HepG2 (cell line): ENCODE results near the gene MYOM1. TPM values are rescaled to one million over a fixed set of nuclear protein-coding genes. Genes with fewer than 3 reads are reported as not detected.

Experiments used
- CCAR2 ChIP-seq: fragments of 200-400 bp; formaldehyde crosslinking; optimal IDR thresholded peaks from 2 replicates; pipeline ENCODE3; 2018; ENCODE audit warnings: low read depth, mild to moderate bottlenecking, low read length, moderate library complexity
- CTCF ChIP-seq: sonication (generic); formaldehyde crosslinking; IDR thresholded peaks from 2 replicates; pipeline ENCODE4 v1.5.0; 2020; ENCODE audit warnings: mild to moderate bottlenecking, missing genetic modification reagents, moderate library complexity
- FOSL2 ChIP-seq: sonication (generic); formaldehyde crosslinking; IDR thresholded peaks from 2 replicates; pipeline ENCODE4 v1.4.0; 2020; ENCODE audit warnings: missing genetic modification reagents
- ISL2 ChIP-seq: sonication (generic); formaldehyde crosslinking; IDR thresholded peaks from 2 replicates; pipeline ENCODE4 v1.5.0; 2020; ENCODE audit warnings: missing genetic modification reagents
- KLF12 ChIP-seq: sonication (generic); formaldehyde crosslinking; IDR thresholded peaks from 2 replicates; pipeline ENCODE4 v1.4.0; 2020; ENCODE audit warnings: missing genetic modification reagents, borderline replicate concordance
- MBNL3 ChIP-seq: fragments of 250-450 bp; sonication (Bioruptor Pico); conservative IDR thresholded peaks from 2 replicates; pipeline ENCODE4 v1.8.0; 2022; ENCODE audit warnings: mild to moderate bottlenecking, inconsistent platforms
- NR1H2 ChIP-seq: sonication (generic); formaldehyde crosslinking; IDR thresholded peaks from 2 replicates; pipeline ENCODE4 v1.8.1; 2022; ENCODE audit warnings: low read depth, missing genetic modification reagents, borderline replicate concordance
- PCBP2 ChIP-seq: fragments of 200-400 bp; formaldehyde crosslinking; optimal IDR thresholded peaks from 2 replicates; pipeline ENCODE3; 2018; ENCODE audit warnings: low read length, low read depth; ENCODE audit not compliant: poor library complexity, severe bottlenecking
- RBAK ChIP-seq: sonication (generic); formaldehyde crosslinking; IDR thresholded peaks from 2 replicates; pipeline ENCODE4 v1.5.1; 2020; ENCODE audit warnings: mild to moderate bottlenecking, missing genetic modification reagents
- SKI ChIP-seq: fragments of 450-650 bp; IDR thresholded peaks from one replicate; pipeline ENCODE4 v1.6.1; 2018; ENCODE audit warnings: mild to moderate bottlenecking; ENCODE audit not compliant: partially characterized antibody
- TP53 ChIP-seq: sonication (generic); formaldehyde crosslinking; conservative IDR thresholded peaks from 2 replicates; pipeline ENCODE4 v1.4.0; 2020; ENCODE audit warnings: missing genetic modification reagents
- TRAFD1 ChIP-seq: sonication (generic); formaldehyde crosslinking; IDR thresholded peaks from 2 replicates; pipeline ENCODE4 v1.5.1; 2020; ENCODE audit warnings: missing genetic modification reagents, mild to moderate bottlenecking, borderline replicate concordance
- U2AF2 ChIP-seq: fragments of 200-400 bp; formaldehyde crosslinking; IDR thresholded peaks from 2 replicates; pipeline ENCODE4 v1.6.1; 2017; ENCODE audit warnings: low read depth, mild to moderate bottlenecking, low read length
- ZFP82 ChIP-seq: sonication (generic); formaldehyde crosslinking; IDR thresholded peaks from 2 replicates; pipeline ENCODE4 v1.5.1; 2020; ENCODE audit warnings: mild to moderate bottlenecking, missing genetic modification reagents, borderline replicate concordance
- ZNF431 ChIP-seq: sonication (generic); formaldehyde crosslinking; IDR thresholded peaks from 2 replicates; pipeline ENCODE4 v1.9.0; 2022; ENCODE audit warnings: missing genetic modification reagents, low read depth, mild to moderate bottlenecking, borderline replicate concordance
- ZNF44 ChIP-seq: sonication (generic); formaldehyde crosslinking; IDR thresholded peaks from 2 replicates; pipeline ENCODE4 v1.5.1; 2020; ENCODE audit warnings: mild to moderate bottlenecking, missing genetic modification reagents
- ZNF761 ChIP-seq: sonication (generic); formaldehyde crosslinking; conservative IDR thresholded peaks from 2 replicates; pipeline ENCODE4 v1.4.0; 2020; ENCODE audit warnings: mild to moderate bottlenecking, missing genetic modification reagents
- ZNF766 ChIP-seq: sonication (generic); formaldehyde crosslinking; IDR thresholded peaks from 2 replicates; pipeline ENCODE4 v1.5.0; 2020; ENCODE audit warnings: missing genetic modification reagents, borderline replicate concordance
- ZNF770 ChIP-seq: sonication (generic); formaldehyde crosslinking; IDR thresholded peaks from 2 replicates; pipeline ENCODE4 v1.5.0; 2020; ENCODE audit warnings: mild to moderate bottlenecking, missing genetic modification reagents
- ZNF883 ChIP-seq: sonication (generic); formaldehyde crosslinking; IDR thresholded peaks from 2 replicates; pipeline ENCODE4 v1.5.1; 2020; ENCODE audit warnings: mild to moderate bottlenecking, missing genetic modification reagents; ENCODE audit errors: not compliant biosample characterization
- polyA plus RNA-seq, 8 experiments: library from polyadenylated mRNA; depleted of rRNA in 3 of 8; stranded (reverse) in 7 of 8; unstranded in 1 of 8; fragments of >200 nt; fragmentation: Illumina TruSeq in 4 of 8; extraction: Trizol in 4 of 8; gene quantifications; 2 replicates each; pipeline versions ENCODE4 v1.2.1 to v1.2.3, GENCODE V29; 2011 to 2016; ENCODE audit warnings: low read depth in 4 of 8, missing spikeins in 1 of 8, mixed read lengths in 1 of 8; ENCODE audit not compliant: insufficient read depth in 1 of 8
- total RNA-seq, 5 experiments: library from RNA; depleted of rRNA; stranded (reverse); fragments of >200 nt; fragmentation: Illumina TruSeq; extraction: Trizol; gene quantifications; 2 replicates each; pipeline ENCODE4 v1.2.3, GENCODE V29; 2016; ENCODE audit warnings: low read depth in 1 of 5
- TF ChIP-seq, protein P1 (sequence below): sonication (generic); formaldehyde crosslinking; IDR thresholded peaks from 2 replicates; pipeline ENCODE4 v1.4.0; 2020; ENCODE audit warnings: mild to moderate bottlenecking, missing genetic modification reagents
- TF ChIP-seq, protein P2 (sequence below): sonication (generic); formaldehyde crosslinking; IDR thresholded peaks from 2 replicates; pipeline ENCODE4 v1.5.0; 2020; ENCODE audit warnings: missing genetic modification reagents

Gene MYOM1
- total and polyA plus RNA-seq, 2 of the 13 experiments (the other 11 are each of a cell fraction or from before 2014, with no cell fraction given), result 0.46 to 0.98 TPM

DNA sequence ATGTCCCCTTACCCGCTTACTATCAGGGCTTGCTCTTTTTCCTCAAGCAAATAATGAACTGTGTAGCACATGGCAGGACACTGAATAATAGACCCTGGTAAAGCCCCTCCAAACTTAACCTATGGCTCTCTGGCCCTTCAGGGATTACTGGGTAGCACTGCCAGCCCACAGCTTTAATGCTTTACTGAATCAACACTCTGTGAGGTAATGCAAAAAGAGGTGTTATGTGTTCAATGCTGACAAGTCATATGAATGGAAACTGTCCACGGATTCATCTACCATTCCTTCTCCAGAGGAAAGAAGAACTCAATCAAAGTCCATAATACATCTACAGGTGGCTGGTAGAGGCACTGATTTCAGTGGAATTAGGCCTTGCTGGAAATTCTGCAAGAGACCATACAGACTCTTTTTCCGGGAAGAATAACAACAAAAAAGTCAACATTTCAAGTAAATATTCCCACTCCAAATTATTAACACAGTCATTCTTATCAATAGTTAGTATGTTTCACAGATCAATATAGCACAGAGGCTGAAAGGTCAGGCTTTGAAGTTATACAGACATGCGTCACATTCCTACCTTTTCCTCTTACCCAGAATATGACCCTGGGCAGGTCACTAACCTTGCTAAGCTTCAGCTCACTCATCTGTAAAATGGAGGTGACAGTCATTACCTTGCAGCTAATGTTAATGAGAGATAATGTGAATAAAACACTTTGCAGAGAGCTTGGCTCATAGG lies 13.8 kb upstream of the MYOM1 start (continued):
- TF ChIP-seq ZNF770 (no peak), ISL2 (peak; percentile 99), SKI (peak; percentile 97), FOSL2 (CRISPR knock-in tag) (peak; percentile 86), CCAR2 (no peak), NR1H2 (CRISPR knock-in tag) (no peak), PCBP2 (no peak), ZFP82 (CRISPR knock-in tag) (0 out of 2 replicates have a peak, but pooled peaks have one; percentile 26), ZNF431 (peak; percentile 36; the same call in 1 of the 2 replicates), CTCF (CRISPR knock-in tag) (no peak), ZNF761 (CRISPR knock-in tag) (no peak), ZNF766 (CRISPR knock-in tag) (no peak), U2AF2 (no peak), ZNF44 (CRISPR knock-in tag) (no peak), KLF12 (CRISPR knock-in tag) (peak; percentile 57; the same call in 1 of the 2 replicates), ZNF883 (no peak), MBNL3 (CRISPR knock-in tag) (no peak), TP53 (CRISPR knock-in tag) (peak; percentile 80; the same call in 1 of the 2 replicates), TRAFD1 (CRISPR knock-in tag) (no peak), RBAK (no peak)
- TF ChIP-seq, protein P1, sequence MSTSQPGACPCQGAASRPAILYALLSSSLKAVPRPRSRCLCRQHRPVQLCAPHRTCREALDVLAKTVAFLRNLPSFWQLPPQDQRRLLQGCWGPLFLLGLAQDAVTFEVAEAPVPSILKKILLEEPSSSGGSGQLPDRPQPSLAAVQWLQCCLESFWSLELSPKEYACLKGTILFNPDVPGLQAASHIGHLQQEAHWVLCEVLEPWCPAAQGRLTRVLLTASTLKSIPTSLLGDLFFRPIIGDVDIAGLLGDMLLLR (CRISPR knock-in tag), result no peak
- TF ChIP-seq, protein P2, sequence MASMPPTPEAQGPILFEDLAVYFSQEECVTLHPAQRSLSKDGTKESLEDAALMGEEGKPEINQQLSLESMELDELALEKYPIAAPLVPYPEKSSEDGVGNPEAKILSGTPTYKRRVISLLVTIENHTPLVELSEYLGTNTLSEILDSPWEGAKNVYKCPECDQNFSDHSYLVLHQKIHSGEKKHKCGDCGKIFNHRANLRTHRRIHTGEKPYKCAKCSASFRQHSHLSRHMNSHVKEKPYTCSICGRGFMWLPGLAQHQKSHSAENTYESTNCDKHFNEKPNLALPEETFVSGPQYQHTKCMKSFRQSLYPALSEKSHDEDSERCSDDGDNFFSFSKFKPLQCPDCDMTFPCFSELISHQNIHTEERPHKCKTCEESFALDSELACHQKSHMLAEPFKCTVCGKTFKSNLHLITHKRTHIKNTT (CRISPR knock-in tag), result no peak
